Calu3 (cell line): Measurements from ENCODE around the gene NKX1-1. TPM values are rescaled to one million over a fixed set of nuclear protein-coding genes. Genes with fewer than 3 reads are reported as not detected.

Source experiments
- BruUV-seq: library from RNA; stranded (reverse); fragments of 400-500 nt; replicated peaks from 2 replicates; lab custom pipeline; 2021; lab: Mats Ljungman, UMichigan
- CTCF ChIA-PET: fragments of 300-600 bp; sonication (Branson Sonifier 250); formaldehyde crosslinking; loops from one replicate; lab custom pipeline; 2022; ENCODE audit warnings: antibody characterized with exemption; lab: Charles Lee
- DNase-seq: peaks from one replicate; pipeline ENCODE4 v3.0.0; 2022
- H3K27ac Mint-ChIP-seq: one replicate; pipeline ENCODE4 v1.8.0; 2022; ENCODE audit warnings: mixed read lengths; ENCODE audit not compliant: unreplicated experiment
- H3K27me3 Mint-ChIP-seq: one replicate; pipeline ENCODE4 v1.8.0; 2022; ENCODE audit warnings: mixed read lengths; ENCODE audit not compliant: unreplicated experiment
- H3K36me3 Mint-ChIP-seq: one replicate; pipeline ENCODE4 v1.8.0; 2022; ENCODE audit warnings: mild to moderate bottlenecking, moderate library complexity, mixed read lengths; ENCODE audit not compliant: insufficient read depth, unreplicated experiment
- H3K4me1 Mint-ChIP-seq: one replicate; pipeline ENCODE4 v1.8.0; 2022; ENCODE audit warnings: mild to moderate bottlenecking, low read depth, mixed read lengths; ENCODE audit not compliant: unreplicated experiment
- H3K4me3 Mint-ChIP-seq: one replicate; pipeline ENCODE4 v1.8.0; 2022; ENCODE audit warnings: mild to moderate bottlenecking, low read depth, moderate library complexity, mixed read lengths; ENCODE audit not compliant: unreplicated experiment
- H3K9me3 Mint-ChIP-seq: one replicate; pipeline ENCODE4 v1.8.0; 2022; ENCODE audit warnings: low read depth, mixed read lengths; ENCODE audit not compliant: unreplicated experiment
- intact Hi-C: fragments of 100-400 bp; cut with micrococcal nuclease; formaldehyde crosslinking; loops from one replicate; pipeline ENCODE4 v1.10.0; 2022; ENCODE audit not compliant: unreplicated experiment
- total RNA-seq: library from RNA; stranded (reverse); gene quantifications from 2 replicates; pipeline ENCODE4 v1.2.3, GENCODE V29; 2022
- TF ChIP-seq, protein P1 (sequence below): fragments of 200-600 bp; IDR thresholded peaks from one replicate; pipeline ENCODE4 v1.8.0; 2022; ENCODE audit warnings: antibody characterized with exemption; ENCODE audit not compliant: unreplicated experiment

Gene NKX1-1
- total RNA-seq, 1 experiment from 2014 or later, result not detected

DNA sequence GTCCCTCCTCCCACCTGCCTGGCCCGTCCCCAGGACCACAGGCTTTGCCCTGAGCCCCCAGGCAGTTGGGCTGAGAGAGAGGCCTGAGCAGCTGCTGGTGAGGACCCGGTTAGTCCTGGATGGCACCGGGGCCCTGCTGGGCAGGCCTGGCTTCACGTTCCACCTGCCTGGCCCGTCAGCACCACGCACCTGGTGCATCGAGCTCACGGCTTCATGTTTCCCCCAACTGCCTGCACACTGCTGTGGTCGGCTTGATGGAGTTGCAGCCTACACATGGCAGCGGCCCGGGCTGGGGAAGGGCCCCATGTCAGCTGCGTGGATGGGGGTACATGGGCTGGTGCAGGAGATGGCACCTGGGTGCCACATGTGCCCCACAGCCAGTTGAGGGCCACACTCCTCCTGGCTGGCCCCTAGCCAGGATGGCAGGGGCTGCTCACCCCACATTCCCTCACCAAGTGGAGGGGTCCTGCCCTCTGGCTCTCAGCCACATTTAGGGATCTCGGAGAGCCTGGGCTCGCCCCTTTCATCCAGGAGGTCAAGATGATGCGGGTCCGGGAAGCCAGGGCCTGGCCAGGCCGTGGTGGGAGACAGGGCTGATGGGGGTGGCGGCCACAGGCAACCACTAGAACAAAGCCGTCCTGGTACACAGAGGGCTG lies 28.5 kb downstream of the NKX1-1 start:
- DNase-seq, result no peak
- peaks cover 4% of the 10 kb centered on the region for H3K36me3 Mint-ChIP-seq
- no peak overlapping the region for H3K27ac Mint-ChIP-seq
- CTCF ChIA-PET, result no interaction called here
- no peak overlapping the region for H3K4me3 Mint-ChIP-seq
- no peaks in the 10 kb centered on the region for H3K4me1 Mint-ChIP-seq
- intact Hi-C loops, result no loop called here
- TF ChIP-seq, protein P1, sequence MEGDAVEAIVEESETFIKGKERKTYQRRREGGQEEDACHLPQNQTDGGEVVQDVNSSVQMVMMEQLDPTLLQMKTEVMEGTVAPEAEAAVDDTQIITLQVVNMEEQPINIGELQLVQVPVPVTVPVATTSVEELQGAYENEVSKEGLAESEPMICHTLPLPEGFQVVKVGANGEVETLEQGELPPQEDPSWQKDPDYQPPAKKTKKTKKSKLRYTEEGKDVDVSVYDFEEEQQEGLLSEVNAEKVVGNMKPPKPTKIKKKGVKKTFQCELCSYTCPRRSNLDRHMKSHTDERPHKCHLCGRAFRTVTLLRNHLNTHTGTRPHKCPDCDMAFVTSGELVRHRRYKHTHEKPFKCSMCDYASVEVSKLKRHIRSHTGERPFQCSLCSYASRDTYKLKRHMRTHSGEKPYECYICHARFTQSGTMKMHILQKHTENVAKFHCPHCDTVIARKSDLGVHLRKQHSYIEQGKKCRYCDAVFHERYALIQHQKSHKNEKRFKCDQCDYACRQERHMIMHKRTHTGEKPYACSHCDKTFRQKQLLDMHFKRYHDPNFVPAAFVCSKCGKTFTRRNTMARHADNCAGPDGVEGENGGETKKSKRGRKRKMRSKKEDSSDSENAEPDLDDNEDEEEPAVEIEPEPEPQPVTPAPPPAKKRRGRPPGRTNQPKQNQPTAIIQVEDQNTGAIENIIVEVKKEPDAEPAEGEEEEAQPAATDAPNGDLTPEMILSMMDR, result no peak
- BruUV-seq, result no TSS peak
- no peaks in the 10 kb centered on the region for H3K9me3 Mint-ChIP-seq
- H3K27me3 Mint-ChIP-seq, result no peaks in the 10 kb centered on the region

GRCh38 chr4:1376841-1377605 lies 29.2 kb downstream of the NKX1-1 start:
- Mint-ChIP-seq H3K27ac (no peak overlapping the region), H3K4me1 (no peaks in the 10 kb centered on the region), H3K9me3 (no peaks in the 10 kb centered on the region), H3K4me3 (no peak overlapping the region), H3K27me3 (no peaks in the 10 kb centered on the region), H3K36me3 (no peaks in the 10 kb centered on the region)
- intact Hi-C loops, result no loop called here
- DNase-seq, result no peak
- BruUV-seq, result no TSS peak
- TF ChIP-seq, protein P1, result no peak
- CTCF ChIA-PET, result no interaction called here

DNA sequence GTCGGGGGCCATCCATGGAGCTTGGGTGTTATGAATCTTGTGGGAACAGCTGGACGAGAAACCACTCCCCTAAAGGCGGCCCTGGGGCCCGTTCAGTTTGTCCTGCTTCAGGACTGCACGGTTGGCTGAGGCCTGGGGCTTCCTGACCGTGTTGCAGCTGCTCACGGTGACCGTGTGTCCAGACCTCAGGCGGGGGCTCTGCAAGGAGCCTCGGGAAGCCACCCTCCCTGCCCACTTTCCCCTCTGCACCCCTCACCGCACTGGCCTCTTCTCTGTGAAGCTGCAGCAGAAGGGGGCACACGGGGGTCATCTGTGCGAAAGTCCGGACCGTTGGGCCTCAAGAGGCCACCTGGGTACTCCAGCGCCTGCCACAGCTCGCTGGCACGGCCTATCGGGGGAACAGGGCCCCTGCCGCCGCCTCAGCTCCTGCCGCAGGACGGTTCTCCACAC lies 29.8 kb downstream of the NKX1-1 start:
- Mint-ChIP-seq H3K36me3 (no peaks in the 10 kb centered on the region), H3K27me3 (no peaks in the 10 kb centered on the region), H3K4me1 (no peaks in the 10 kb centered on the region), H3K27ac (no peak overlapping the region), H3K4me3 (no peak overlapping the region), H3K9me3 (no peaks in the 10 kb centered on the region)
- intact Hi-C loops, result no loop called here
- DNase-seq, result no peak
- CTCF ChIA-PET, result no interaction called here
- BruUV-seq, result no TSS peak
- TF ChIP-seq, protein P1, result no peak

DNA sequence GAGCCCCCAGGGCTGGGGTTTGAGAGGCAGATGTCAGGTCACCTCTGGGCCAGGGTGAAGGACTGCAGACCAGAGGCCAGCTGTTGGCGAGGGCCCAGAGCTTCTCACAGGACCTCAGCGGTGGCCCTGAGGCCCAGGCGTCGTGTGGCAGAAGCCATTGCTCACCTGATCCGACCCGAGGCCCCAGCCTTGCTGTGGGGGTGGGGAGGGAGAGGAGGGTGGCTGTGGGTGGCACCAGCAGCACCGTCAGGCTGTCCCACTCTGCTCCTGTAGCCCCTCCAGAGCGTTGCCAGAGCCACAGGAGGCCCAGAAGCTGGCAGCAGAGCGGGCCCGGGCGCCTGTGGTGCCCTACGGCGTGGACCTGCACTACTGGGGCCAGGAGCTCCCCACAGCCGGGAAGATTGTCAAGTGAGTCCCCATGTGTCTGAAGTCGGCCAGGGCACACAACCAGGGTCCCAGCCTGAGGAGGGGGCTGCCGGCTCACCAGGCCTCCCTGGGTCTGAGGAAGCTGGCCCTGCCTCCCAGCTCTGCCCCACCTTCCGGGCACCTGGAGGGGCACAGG lies 30.4 kb downstream of the NKX1-1 start:
- CTCF ChIA-PET, result no interaction called here
- Mint-ChIP-seq H3K4me3 (no peak overlapping the region), H3K36me3 (no peaks in the 10 kb centered on the region), H3K27me3 (no peaks in the 10 kb centered on the region), H3K27ac (no peak overlapping the region), H3K9me3 (no peaks in the 10 kb centered on the region), H3K4me1 (no peaks in the 10 kb centered on the region)
- intact Hi-C loops, result no loop called here
- no TSS peak for BruUV-seq
- no peak for DNase-seq
- TF ChIP-seq, protein P1, result no peak
